AG10803 (cell line): ENCODE measurements around the gene VPS41.

Experiments used
- DNase-seq: peaks from one replicate; pipeline ENCODE4 v3.0.0; 2010; ENCODE audit warnings: low read depth
- H3K4me3 ChIP-seq: 2 replicates; pipeline ENCODE4 v1.5.1; 2011; ENCODE audit warnings: mild to moderate bottlenecking, low read length, control low read depth
- CTCF ChIP-seq: conservative IDR thresholded peaks from 2 replicates; pipeline ENCODE4 v1.5.1; 2011; ENCODE audit warnings: mild to moderate bottlenecking, low read length, control low read depth, inconsistent platforms

Gene VPS41

GRCh38 chr7:38830826-38831225, 78.2 kb downstream of the VPS41 start:
- TF ChIP-seq CTCF = no peak
- no peak overlapping the region; the same call in 1 of the 2 replicates for H3K4me3 ChIP-seq
- no peak for DNase-seq

GRCh38 chr7:38829488-38830165, 79.4 kb downstream of the VPS41 start:
- TF ChIP-seq CTCF = no peak
- no peak for DNase-seq
- no peak overlapping the region for H3K4me3 ChIP-seq

- no peak overlapping the region for H3K4me3 ChIP-seq
- TF ChIP-seq CTCF = no peak
- no peak for DNase-seq
Observed at GRCh38 chr7:38828026-38828425, 81.0 kb downstream of the VPS41 start.

GRCh38 chr7:38825721-38826440, 83.1 kb downstream of the VPS41 start:
- no peak overlapping the region for H3K4me3 ChIP-seq
- no peak for TF ChIP-seq CTCF
- no peak for DNase-seq

- no peak overlapping the region for H3K4me3 ChIP-seq
- no peak for TF ChIP-seq CTCF
- DNase-seq = no peak
Observed at GRCh38 chr7:38824948-38825347, 84.0 kb downstream of the VPS41 start.

- DNase-seq = no peak
- TF ChIP-seq CTCF = no peak
- H3K4me3 ChIP-seq = no peak overlapping the region
Observed at GRCh38 chr7:38822549-38822948, 86.4 kb downstream of the VPS41 start.

GRCh38 chr7:38820571-38820970, 88.4 kb downstream of the VPS41 start:
- TF ChIP-seq CTCF = no peak
- no peak overlapping the region for H3K4me3 ChIP-seq
- DNase-seq = no peak
